ENCODE results near the gene SLC9C2. TPM values are rescaled to one million over a fixed set of nuclear protein-coding genes. Genes with fewer than 3 reads are reported as not detected.
"Not testable (repeated sequence)": the region's sequence is repeated elsewhere in the genome, so short reads cannot be mapped to it uniquely, and the experiment has no call there.

The SLC9C2 gene
- total RNA-seq, 1 donor from 2014 or later, result 0.16 TPM

- DNase-seq (ENCODE audit: missing footprints) (no peak), ATAC-seq (no peak)
- intact Hi-C loops (cut with DNase I), result loop anchor here (10.0 kb wide), 1 partner anchor 939 kb away; the partner anchor contains the start of gene SUCO
Observed at GRCh38 chr1:173474097-173474779, 128.6 kb downstream of the SLC9C2 start.

DNA sequence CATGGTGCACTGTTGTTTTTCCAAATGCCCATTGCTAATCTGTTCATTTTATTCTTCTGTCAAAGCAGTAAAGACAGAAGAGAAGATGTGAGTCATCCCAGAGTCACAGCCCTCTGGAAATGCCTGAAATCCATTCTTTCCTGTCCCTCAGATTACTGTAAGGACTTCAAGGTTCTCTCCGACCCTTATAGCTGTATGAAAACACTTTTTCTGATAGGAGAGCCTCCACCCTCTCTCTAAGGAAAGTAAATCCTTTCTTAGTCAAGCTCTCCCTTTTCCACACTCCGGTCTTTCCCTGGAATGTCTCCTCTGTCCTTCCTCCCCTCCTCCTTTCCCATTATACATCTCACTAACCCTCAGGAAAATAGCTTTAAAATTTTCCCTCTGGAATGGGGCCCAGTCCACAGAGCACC lies 129.3 kb downstream of the SLC9C2 start:
- intact Hi-C loops (cut with DNase I), result loop anchor here (10.0 kb wide), 1 partner anchor 939 kb away; the partner anchor contains the start of gene SUCO
- DNase-seq (ENCODE audit: missing footprints), result no peak
- ATAC-seq, result no peak

GRCh38 chr1:173470608-173471007 lies 132.3 kb downstream of the SLC9C2 start:
- DNase-seq (ENCODE audit: missing footprints) (no peak), ATAC-seq (no peak)
- intact Hi-C loops (cut with DNase I), result loop anchor here (10.0 kb wide), 1 partner anchor 936 kb away; the partner anchor contains the start of gene SUCO

GRCh38 chr1:173469656-173470055 lies 133.2 kb downstream of the SLC9C2 start:
- intact Hi-C loops (cut with DNase I), result loop anchor here (10.0 kb wide), 1 partner anchor 935 kb away; the partner anchor contains the start of gene SUCO

DNA sequence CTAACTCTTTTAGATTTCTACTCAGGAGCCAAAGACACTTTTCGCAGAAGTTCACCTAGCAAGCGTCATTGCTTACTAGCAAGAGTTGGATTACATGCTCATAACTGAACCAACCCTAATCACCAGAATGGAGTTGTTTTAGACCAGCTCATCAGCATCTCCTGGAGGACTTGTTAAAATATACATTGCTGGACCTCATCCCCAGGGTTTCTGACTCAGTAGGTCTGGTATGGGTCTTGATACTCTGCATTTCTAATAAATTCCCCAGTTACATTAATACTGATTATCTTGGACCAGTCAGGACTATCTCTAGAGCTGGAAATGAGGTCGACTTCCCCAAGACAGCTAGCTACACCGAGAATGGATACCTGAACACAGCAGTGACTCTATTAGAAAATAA lies 135.4 kb downstream of the SLC9C2 start:
- intact Hi-C loops (cut with DNase I), result no loop called here
- ATAC-seq (no peak), DNase-seq (ENCODE audit: missing footprints) (no peak)

More at GRCh38 chr1:173469656-173470055, 133.2 kb downstream of the SLC9C2 start:
- no peak for DNase-seq (ENCODE audit: missing footprints)
- ATAC-seq, result no peak

- ATAC-seq; intact Hi-C loops (cut with DNase I); DNase-seq (ENCODE audit: missing footprints): not testable (repeated sequence)
Observed at GRCh38 chr1:173464185-173464584, 138.7 kb downstream of the SLC9C2 start.

GRCh38 chr1:173462666-173463065 lies 140.2 kb downstream of the SLC9C2 start:
- DNase-seq (ENCODE audit: missing footprints); ATAC-seq; intact Hi-C loops (cut with DNase I): not testable (repeated sequence)

GRCh38 chr1:173459885-173460284 lies 143.0 kb downstream of the SLC9C2 start:
- DNase-seq (ENCODE audit: missing footprints) (no peak), ATAC-seq (no peak)
- intact Hi-C loops (cut with DNase I), result no loop called here

- ATAC-seq (no peak), DNase-seq (ENCODE audit: missing footprints) (no peak)
- intact Hi-C loops (cut with DNase I), result no loop called here
Observed at GRCh38 chr1:173454966-173455524, 147.8 kb downstream of the SLC9C2 start.

GRCh38 chr1:173453982-173454381 lies 148.9 kb downstream of the SLC9C2 start:
- DNase-seq (ENCODE audit: missing footprints) (no peak), ATAC-seq (no peak)
- intact Hi-C loops (cut with DNase I), result no loop called here

DNA sequence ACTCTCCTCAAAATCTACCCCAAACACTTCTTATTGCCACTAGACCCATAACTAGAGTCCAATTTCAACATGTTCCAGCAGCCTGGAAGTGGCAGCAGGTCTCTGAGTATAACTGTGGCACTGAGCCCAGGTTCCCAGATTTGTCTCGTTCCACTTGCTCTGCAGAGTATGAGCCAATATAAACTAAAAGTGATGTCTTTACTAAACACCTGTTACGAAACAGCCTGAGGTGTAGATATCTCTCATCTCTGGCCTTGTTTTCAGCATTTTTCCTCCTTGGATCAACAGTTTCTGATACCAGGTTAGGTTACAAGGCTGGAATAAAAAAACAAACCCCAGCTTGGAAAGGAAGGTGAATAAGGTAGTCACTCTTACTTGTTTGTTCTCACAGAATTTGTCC lies 150.9 kb downstream of the SLC9C2 start:
- ATAC-seq, result peak; percentile 59
- intact Hi-C loops (cut with DNase I), result no loop called here
- no peak for DNase-seq (ENCODE audit: missing footprints)

Other genes with a start within 250 kb of the SLC9C2 start
- 518 TPM for gene PRDX6, start 125.7 kb downstream of the SLC9C2 start, total RNA-seq
- not detected for gene TEX50, start 32.3 kb upstream of the SLC9C2 start, total RNA-seq
- gene ANKRD45, start 66.8 kb upstream of the SLC9C2 start, total RNA-seq, result 0.16 TPM
- gene KLHL20, start 111.9 kb upstream of the SLC9C2 start, total RNA-seq, result 16.5 TPM
- gene DARS2, start 221.6 kb upstream of the SLC9C2 start, total RNA-seq, result 13.5 TPM
- gene CENPL, start 221.8 kb upstream of the SLC9C2 start, total RNA-seq, result 3.3 TPM